H1 (cell line): ENCODE results near the gene CADM1. TPM values are rescaled to one million over a fixed set of nuclear protein-coding genes. Genes with fewer than 3 reads are reported as not detected.

Experiments
- CBX8 ChIP-seq: fragments of 300-800, 300-1000 bp; sonication (generic); IDR thresholded peaks from 2 replicates; pipeline ENCODE4 v1.7.1; 2016; ENCODE audit warnings: low read depth, low read length, borderline replicate concordance
- EZH2 ChIP-seq: fragments of 200-600 bp; sonication (generic); IDR thresholded peaks from 2 replicates; pipeline ENCODE4 v1.7.1; 2012; ENCODE audit warnings: low read depth, mild to moderate bottlenecking, moderate library complexity, low read length, inconsistent platforms; ENCODE audit not compliant: severe bottlenecking
- GABPA ChIP-seq: IDR thresholded peaks from 2 replicates; pipeline ENCODE4 v1.6.1; 2011; ENCODE audit warnings: mild to moderate bottlenecking, low read length, moderate library complexity, borderline replicate concordance; ENCODE audit not compliant: insufficient read depth
- PHF8 ChIP-seq: fragments of 200-600 bp; sonication (generic); conservative IDR thresholded peaks from 2 replicates; pipeline ENCODE4 v1.7.1; 2012; ENCODE audit warnings: low read depth, mild to moderate bottlenecking, inconsistent platforms, low read length, moderate library complexity
- RFX5 ChIP-seq: IDR thresholded peaks from 2 replicates; pipeline ENCODE4 v1.6.1; 2011; ENCODE audit warnings: low read depth, low read length, improper control_type of control experiment, borderline replicate concordance
- USF2 ChIP-seq: IDR thresholded peaks from 2 replicates; pipeline ENCODE4 v1.6.1; 2011; ENCODE audit warnings: low read length, improper control_type of control experiment
- polyA plus RNA-seq, 7 experiments: library from polyadenylated mRNA; depleted of rRNA in 3 of 7; stranded (reverse) in 5 of 7; unstranded in 2 of 7; fragments of >200 nt in 5 of 7; fragments of 200-250 nt in 2 of 7; gene quantifications; 1 replicate in 5 of 7; 2 replicates in 1 of 7; 4 replicates in 1 of 7; pipeline versions ENCODE4 v1.2.1 to v1.2.3, GENCODE V29; 2011 to 2013; ENCODE audit warnings: missing spikeins in 2 of 7, mixed read lengths in 2 of 7
- total RNA-seq: library from RNA; stranded (reverse); fragmentation: NEBNext Ultra II Directional; extraction: Animal tissue kit (Norgen Biotek cat#: 25700); gene quantifications from 2 replicates; pipeline ENCODE4 v1.2.1, GENCODE V29; 2021

Gene CADM1
- total and polyA plus RNA-seq, 2 of the 8 experiments (the other 6 are each of a cell fraction or from before 2014, with no cell fraction given), result 8.3 to 25.3 TPM

GRCh38 chr11:115552773-115553438, 48.7 kb upstream of the CADM1 start (continued):
- no peak for TF ChIP-seq PHF8
- TF ChIP-seq USF2, result no peak
- TF ChIP-seq EZH2, result no peak
- TF ChIP-seq CBX8, result no peak
- TF ChIP-seq RFX5, result no peak
- TF ChIP-seq GABPA, result no peak
